Transverse colon (tissue), 4 donors: ENCODE results near the gene SLFN12L. TPM values are rescaled to one million over a fixed set of nuclear protein-coding genes. Genes with fewer than 3 reads are reported as not detected.
A peak's percentile ranks its signal among the peaks of the same experiment; 100 is the strongest.

ENCODE experiments used
- DNase-seq: peaks from one replicate; pipeline ENCODE4 v3.0.0-alpha.2; 2019
- H3K27ac ChIP-seq, 4 donors: fragments of 200-600 bp; sonication (generic); 2 replicates each; pipeline ENCODE4 v1.5.1; 2016 to 2018; ENCODE audit warnings: inconsistent platforms in 4 of 4
- H3K27me3 ChIP-seq: fragments of 200-600 bp; sonication (generic); 2 replicates; pipeline ENCODE4 v1.5.1; 2017; ENCODE audit warnings: inconsistent platforms
- H3K36me3 ChIP-seq, 4 donors: fragments of 200-600 bp; sonication (generic); 2 replicates each; pipeline ENCODE4 v1.5.1; 2017 to 2019; ENCODE audit warnings: inconsistent platforms in 4 of 4
- H3K4me1 ChIP-seq, 4 donors: fragments of 200-600 bp; sonication (generic); 2 replicates each; pipeline ENCODE4 v1.5.1; 2017 to 2020; ENCODE audit warnings: inconsistent platforms in 4 of 4
- H3K4me3 ChIP-seq, 4 donors: fragments of 200-600 bp; sonication (generic); 1 replicate in 1 of 4; 2 replicates in 3 of 4; pipeline versions ENCODE4 v1.5.1 to v1.6.1; 2017 to 2019; ENCODE audit warnings: inconsistent platforms in 4 of 4
- H3K9me3 ChIP-seq, 2 donors: fragments of 200-600 bp; sonication (generic); 2 replicates each; pipeline ENCODE4 v1.5.1; 2017 to 2019; ENCODE audit warnings: inconsistent platforms in 2 of 2
- EP300 ChIP-seq: sonication (generic); formaldehyde crosslinking; IDR thresholded peaks from one replicate; pipeline ENCODE4 v1.6.1; 2017; ENCODE audit warnings: antibody characterized with exemption, low read depth
- POLR2A ChIP-seq: fragments of 450-650 bp; IDR thresholded peaks from one replicate; pipeline ENCODE4 v1.6.1; 2016; ENCODE audit warnings: antibody characterized with exemption, mild to moderate bottlenecking, moderate library complexity
- POLR2AphosphoS5 ChIP-seq, 3 donors: sonication (generic); formaldehyde crosslinking; IDR thresholded peaks; one replicate each; pipeline ENCODE4 v1.6.1; 2016; ENCODE audit warnings: antibody characterized with exemption in 3 of 3
- WGBS, 2 donors: methylation state at CpG; one replicate each; pipeline ENCODE4 v1.1.5; 2018; ENCODE audit warnings: low coverage in 1 of 2; 5-methylcytosine and 5-hydroxymethylcytosine counted together
- in situ Hi-C, 4 donors: fragments of 200-750 bp; cut with MboI; loops; one replicate each; pipeline versions ENCODE4 v1.15.0 to v1.15.1; 2017; ENCODE audit warnings: low sequenced_read_pairs in 3 of 4, low pct_ligation_motif_present in 1 of 4, low pct_unique_long_range_greater_than_20kb in 1 of 4
- intact Hi-C: fragments of 100-400 bp; cut with DNase I; formaldehyde crosslinking; loops from one replicate; pipeline ENCODE4 v1.15.1; 2023; ENCODE audit warnings: low total_unique reads
- total RNA-seq, 4 donors: library from RNA; depleted of rRNA; stranded (reverse); fragments of >200 nt; gene quantifications; one replicate each; pipeline ENCODE4 v1.1.0, GENCODE V29; 2016
- TF ChIP-seq, protein P1 (sequence below), 5 experiments: fragments of 200-600 bp in 3 of 5; fragments of 450-650 bp in 2 of 5; sonication (generic) in 3 of 5; IDR thresholded peaks; 1 replicate in 2 of 5; 2 replicates in 3 of 5; pipeline ENCODE4 v1.5.1; 2016 to 2017; ENCODE audit warnings: antibody characterized with exemption in 5 of 5, inconsistent platforms in 3 of 5, mild to moderate bottlenecking in 2 of 5, moderate library complexity in 1 of 5

SLFN12L gene
- total RNA-seq, 4 donors from 2014 or later = 1.4 to 6.2 (median 3.1) TPM

DNA sequence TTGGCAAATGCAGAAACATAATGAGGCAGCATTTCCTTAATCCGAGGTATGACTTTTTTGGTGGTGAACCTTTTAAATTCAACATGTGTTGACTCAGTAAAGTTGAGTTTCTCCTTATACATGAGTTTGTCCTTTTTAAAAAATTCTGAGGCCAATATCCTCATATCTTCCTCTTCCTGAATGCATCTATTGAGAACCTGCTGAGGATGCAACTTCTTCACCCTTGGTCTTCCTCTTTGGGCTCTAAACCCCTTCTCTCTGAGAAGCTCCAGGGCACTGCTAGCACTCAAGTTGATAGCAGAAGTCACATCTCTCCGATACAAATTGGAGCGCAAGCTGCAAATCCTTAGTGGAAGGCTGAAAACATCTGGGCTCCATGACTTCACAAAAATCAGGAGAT is 19.9 kb upstream of the SLFN12L start:
- H3K36me3 ChIP-seq = no peaks in the 10 kb centered on the region
- H3K9me3 ChIP-seq = no peaks in the 10 kb centered on the region
- H3K27me3 ChIP-seq = peaks cover 38% of the 10 kb centered on the region
- H3K27ac ChIP-seq = no peak overlapping the region
- WGBS, 2 donors = 78 to 85% methylated on average over 1 to 3 of the region's 3 CpGs
- H3K4me1 ChIP-seq = no peaks in the 10 kb centered on the region
- intact Hi-C loops = no loop called here
- in situ Hi-C loops = no loop called here
- TF ChIP-seq, protein P1, sequence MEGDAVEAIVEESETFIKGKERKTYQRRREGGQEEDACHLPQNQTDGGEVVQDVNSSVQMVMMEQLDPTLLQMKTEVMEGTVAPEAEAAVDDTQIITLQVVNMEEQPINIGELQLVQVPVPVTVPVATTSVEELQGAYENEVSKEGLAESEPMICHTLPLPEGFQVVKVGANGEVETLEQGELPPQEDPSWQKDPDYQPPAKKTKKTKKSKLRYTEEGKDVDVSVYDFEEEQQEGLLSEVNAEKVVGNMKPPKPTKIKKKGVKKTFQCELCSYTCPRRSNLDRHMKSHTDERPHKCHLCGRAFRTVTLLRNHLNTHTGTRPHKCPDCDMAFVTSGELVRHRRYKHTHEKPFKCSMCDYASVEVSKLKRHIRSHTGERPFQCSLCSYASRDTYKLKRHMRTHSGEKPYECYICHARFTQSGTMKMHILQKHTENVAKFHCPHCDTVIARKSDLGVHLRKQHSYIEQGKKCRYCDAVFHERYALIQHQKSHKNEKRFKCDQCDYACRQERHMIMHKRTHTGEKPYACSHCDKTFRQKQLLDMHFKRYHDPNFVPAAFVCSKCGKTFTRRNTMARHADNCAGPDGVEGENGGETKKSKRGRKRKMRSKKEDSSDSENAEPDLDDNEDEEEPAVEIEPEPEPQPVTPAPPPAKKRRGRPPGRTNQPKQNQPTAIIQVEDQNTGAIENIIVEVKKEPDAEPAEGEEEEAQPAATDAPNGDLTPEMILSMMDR (IDR thresholded peaks at IDR 0.05) = no peak
- TF ChIP-seq POLR2AphosphoS5 (IDR thresholded peaks at IDR 0.05) (no peak), POLR2A (no peak), EP300 (no peak)
- DNase-seq = no peak
- no peak overlapping the region for H3K4me3 ChIP-seq

- no peaks in the 10 kb centered on the region for H3K4me1 ChIP-seq
- H3K27me3 ChIP-seq = peaks cover 46% of the 10 kb centered on the region
- no peaks in the 10 kb centered on the region for H3K36me3 ChIP-seq
- no peak overlapping the region for H3K27ac ChIP-seq
- intact Hi-C loops = no loop called here
- DNase-seq = no peak
- no peaks in the 10 kb centered on the region for H3K9me3 ChIP-seq
- TF ChIP-seq POLR2AphosphoS5 (IDR thresholded peaks at IDR 0.05) = no peak
- TF ChIP-seq, protein P1 (IDR thresholded peaks at IDR 0.05) = peak in 2 of 5 experiments; percentile 6 to 10
- H3K4me3 ChIP-seq = no peak overlapping the region
- in situ Hi-C loops = no loop called here
- 74 to 83% methylated on average over 5 of the region's 5 CpGs for WGBS, 2 donors
Observed at GRCh38 chr17:35555691-35556090, 18.2 kb upstream of the SLFN12L start.

DNA sequence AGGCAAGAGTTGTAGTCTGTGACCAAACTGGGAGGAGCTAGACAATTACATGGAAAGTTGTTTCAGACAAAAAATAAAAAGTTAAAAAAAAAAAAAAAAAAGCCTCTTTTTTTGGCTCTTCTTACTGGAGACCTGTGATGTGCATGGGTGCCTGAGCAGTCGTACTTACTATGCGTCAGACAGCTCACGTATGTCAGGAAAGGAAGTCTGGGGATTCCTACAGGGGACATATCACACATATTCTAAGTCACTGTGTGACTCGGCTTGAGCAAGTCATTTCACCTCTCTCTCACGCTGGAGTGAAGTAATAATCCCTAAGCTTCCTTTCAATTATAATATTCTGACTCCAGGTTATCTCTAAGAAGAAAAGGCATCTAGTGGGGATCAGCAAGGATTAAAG is 17.2 kb upstream of the SLFN12L start:
- in situ Hi-C loops = no loop called here
- Histone ChIP-seq H3K9me3 (no peaks in the 10 kb centered on the region), H3K36me3 (no peaks in the 10 kb centered on the region), H3K27ac (no peak overlapping the region), H3K4me3 (no peak overlapping the region), H3K27me3 (peaks cover 46% of the 10 kb centered on the region), H3K4me1 (no peaks in the 10 kb centered on the region)
- intact Hi-C loops = no loop called here
- 62 to 68% methylated on average over 5 of the region's 5 CpGs for WGBS, 2 donors
- TF ChIP-seq POLR2A (no peak), EP300 (no peak), POLR2AphosphoS5 (IDR thresholded peaks at IDR 0.05) (no peak)
- TF ChIP-seq, protein P1 (IDR thresholded peaks at IDR 0.05) = no peak
- no peak for DNase-seq

DNA sequence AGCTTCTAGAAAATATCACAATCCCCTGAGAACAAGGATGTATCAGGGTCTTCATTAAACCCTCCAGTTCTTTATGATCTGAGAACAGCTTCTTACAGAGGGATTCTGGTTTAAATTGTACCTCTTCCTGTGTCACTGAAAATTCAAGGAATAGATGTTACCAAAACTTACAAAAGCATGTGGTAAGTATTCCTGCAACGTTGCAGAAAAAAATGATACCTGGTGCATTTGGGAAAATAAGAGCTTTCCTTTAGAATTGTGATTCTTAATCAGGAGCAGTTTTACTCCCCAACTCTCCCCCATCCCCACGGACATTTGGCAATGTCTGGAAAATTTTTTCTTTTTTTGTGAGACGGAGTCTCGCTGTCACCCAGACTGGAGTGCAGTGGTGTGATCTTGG is 15.8 kb upstream of the SLFN12L start:
- peaks cover 33% of the 10 kb centered on the region for H3K27me3 ChIP-seq
- WGBS, 2 donors = 61 to 77% methylated on average over 3 to 4 of the region's 4 CpGs
- no peak for DNase-seq
- TF ChIP-seq, protein P1 (IDR thresholded peaks at IDR 0.05) = no peak
- TF ChIP-seq POLR2A (no peak), EP300 (no peak), POLR2AphosphoS5 (IDR thresholded peaks at IDR 0.05) (no peak)
- no peaks in the 10 kb centered on the region for H3K4me1 ChIP-seq
- H3K36me3 ChIP-seq = no peaks in the 10 kb centered on the region
- in situ Hi-C loops (no loop called here), intact Hi-C loops (no loop called here)
- H3K27ac ChIP-seq = no peak overlapping the region
- no peaks in the 10 kb centered on the region for H3K9me3 ChIP-seq
- H3K4me3 ChIP-seq = no peak overlapping the region
